NOMO-1 (cell line): ENCODE data around the gene KRTAP19-8.

Experiments used
- DNase-seq, 2 experiments: peaks; one replicate each; lab custom pipeline; 2025; ENCODE audit not compliant: unreplicated experiment in 2 of 2; lab: John Stamatoyannopoulos, UW

KRTAP19-8 gene

GRCh38 chr21:31012133-31013089 lies 25.9 kb downstream of the KRTAP19-8 start:
- DNase-seq, result no peak

GRCh38 chr21:31011412-31011811 lies 26.9 kb downstream of the KRTAP19-8 start:
- DNase-seq, result no peak

- DNase-seq, result no peak
Measured at GRCh38 chr21:31008355-31008754, 29.9 kb downstream of the KRTAP19-8 start.

GRCh38 chr21:31005019-31005418 lies 33.3 kb downstream of the KRTAP19-8 start:
- DNase-seq, result no peak

- no peak for DNase-seq
Measured at GRCh38 chr21:31003471-31003870, 34.8 kb downstream of the KRTAP19-8 start.

- DNase-seq, result no peak
Measured at GRCh38 chr21:30997541-30997940, 40.7 kb downstream of the KRTAP19-8 start.

GRCh38 chr21:30996728-30997127 lies 41.5 kb downstream of the KRTAP19-8 start:
- no peak for DNase-seq

- no peak for DNase-seq
Measured at GRCh38 chr21:30994932-30995331, 43.3 kb downstream of the KRTAP19-8 start.

GRCh38 chr21:30990514-30991262 lies 47.6 kb downstream of the KRTAP19-8 start:
- DNase-seq, result no peak

GRCh38 chr21:30988706-30989105 lies 49.6 kb downstream of the KRTAP19-8 start:
- no peak for DNase-seq
